Kidney (tissue), 14 donors: ENCODE data around the gene ACER1. TPM values are rescaled to one million over a fixed set of nuclear protein-coding genes. Genes with fewer than 3 reads are reported as not detected.

Experiments used
- DNase-seq, 5 donors: peaks; one replicate each; pipeline ENCODE4 v3.0.0-alpha.2; 2013 to 2020
- FAIRE-seq: peaks from 2 replicates; lab custom pipeline; 2012; peaks lifted over from hg19 to GRCh38; lab: Jason Lieb, UNC
- H3K27ac ChIP-seq, 2 donors: one replicate each; pipeline ENCODE4 v1.7.0; 2013; ENCODE audit warnings: low read depth in 2 of 2, low read length in 2 of 2, inconsistent platforms in 1 of 2
- H3K27me3 ChIP-seq: one replicate; pipeline ENCODE4 v1.7.1; 2013; ENCODE audit warnings: low read length, inconsistent platforms; ENCODE audit not compliant: control insufficient read depth, insufficient read depth
- H3K36me3 ChIP-seq, 3 donors: one replicate each; pipeline versions ENCODE4 v1.7.0 to v1.7.1; 2013; ENCODE audit warnings: low read length in 3 of 3, control low read depth in 1 of 3, inconsistent platforms in 1 of 3; ENCODE audit not compliant: insufficient read depth in 3 of 3, control insufficient read depth in 2 of 3
- H3K4me1 ChIP-seq, 3 donors: one replicate each; pipeline versions ENCODE4 v1.7.0 to v1.7.1; 2013; ENCODE audit warnings: low read length in 3 of 3, inconsistent platforms in 1 of 3, low read depth in 1 of 3; ENCODE audit not compliant: control insufficient read depth in 2 of 3, insufficient read depth in 2 of 3
- H3K4me3 ChIP-seq, 3 donors: one replicate each; pipeline versions ENCODE4 v1.7.0 to v1.8.1; 2013; ENCODE audit warnings: low read length in 3 of 3, control low read depth in 1 of 3, inconsistent platforms in 1 of 3
- H3K9ac ChIP-seq, 3 donors: one replicate each; pipeline versions ENCODE4 v1.7.0 to v1.7.1; 2013; ENCODE audit warnings: low read length in 3 of 3, control low read depth in 1 of 3, inconsistent platforms in 1 of 3
- H3K9me3 ChIP-seq, 3 donors: one replicate each; pipeline versions ENCODE4 v1.7.0 to v1.7.1; 2013; ENCODE audit warnings: low read length in 3 of 3, control low read depth in 1 of 3, inconsistent platforms in 1 of 3; ENCODE audit not compliant: control insufficient read depth in 2 of 3, insufficient read depth in 1 of 3
- CTCF ChIP-seq: IDR thresholded peaks from 3 replicates; pipeline ENCODE4 v1.5.1; 2012; ENCODE audit warnings: mild to moderate bottlenecking, moderate library complexity, borderline replicate concordance; ENCODE audit not compliant: insufficient read depth; ENCODE audit errors: extremely low read depth
- intact Hi-C: fragments of 100-400 bp; cut with DNase I; formaldehyde crosslinking; loops from one replicate; pipeline ENCODE4 v1.11.1; 2022
- polyA plus RNA-seq: library from polyadenylated mRNA; stranded (reverse); fragments of 350-450 nt; fragmentation: Illumina TruSeq; extraction: RNeasy Lipid Tissue Mini Kit (QIAGEN cat#74804); gene quantifications from one replicate; pipeline ENCODE4 v1.2.3, GENCODE V29; 2014; ENCODE audit warnings: low read depth, low replicate concordance; ENCODE audit not compliant: insufficient read depth
- total RNA-seq: library from RNA; stranded (reverse); fragmentation: NEBNext Ultra II Directional; extraction: Animal tissue kit (Norgen Biotek cat#: 25700); gene quantifications from one replicate; pipeline ENCODE4 v1.2.1, GENCODE V29; 2021
- donor health status: control.
- donor health status: control.
- donor health status: control.
- donor health status: control.
- donor health status: control.
- donor health status: DM: yes; HTN: yes; CAD: no.
- donor health status: Normal renal cell carcinoma (clear cell type).

The ACER1 gene
- total and polyA plus RNA-seq, 2 donors from 2014 or later = not detected

GRCh38 chr19:6325614-6326013 is 7.8 kb downstream of the ACER1 start:
- no peak overlapping the region for H3K27ac ChIP-seq
- H3K9ac ChIP-seq = no peak overlapping the region
- no peaks in the 10 kb centered on the region for H3K4me1 ChIP-seq
- H3K9me3 ChIP-seq = no peaks in the 10 kb centered on the region
- no peak for DNase-seq
- H3K36me3 ChIP-seq = no peaks in the 10 kb centered on the region
- intact Hi-C loops = no loop called here
- FAIRE-seq = no peak
- no peaks in the 10 kb centered on the region for H3K27me3 ChIP-seq
- no peak for TF ChIP-seq CTCF
- H3K4me3 ChIP-seq = no peak overlapping the region

- H3K36me3 ChIP-seq = no peaks in the 10 kb centered on the region
- H3K4me3 ChIP-seq = no peak overlapping the region
- H3K9me3 ChIP-seq = no peaks in the 10 kb centered on the region
- no peaks in the 10 kb centered on the region for H3K27me3 ChIP-seq
- intact Hi-C loops = no loop called here
- DNase-seq (no peak), FAIRE-seq (no peak)
- H3K9ac ChIP-seq = no peak overlapping the region
- H3K4me1 ChIP-seq = no peaks in the 10 kb centered on the region
- no peak overlapping the region for H3K27ac ChIP-seq
- no peak for TF ChIP-seq CTCF
Observed at GRCh38 chr19:6324757-6325156, 8.7 kb downstream of the ACER1 start.

GRCh38 chr19:6322284-6322683 is 11.1 kb downstream of the ACER1 start:
- Histone ChIP-seq H3K27me3 (no peaks in the 10 kb centered on the region), H3K36me3 (no peaks in the 10 kb centered on the region), H3K4me1 (no peaks in the 10 kb centered on the region), H3K9ac (no peak overlapping the region), H3K9me3 (no peaks in the 10 kb centered on the region), H3K27ac (no peak overlapping the region), H3K4me3 (no peak overlapping the region)
- no peak for DNase-seq
- no peak for TF ChIP-seq CTCF
- intact Hi-C loops = no loop called here
- FAIRE-seq = no peak

GRCh38 chr19:6319376-6319775 is 14.0 kb downstream of the ACER1 start:
- intact Hi-C loops = no loop called here
- Histone ChIP-seq H3K27me3 (no peaks in the 10 kb centered on the region), H3K4me1 (no peaks in the 10 kb centered on the region), H3K4me3 (no peak overlapping the region), H3K27ac (no peak overlapping the region), H3K36me3 (no peaks in the 10 kb centered on the region), H3K9ac (no peak overlapping the region), H3K9me3 (no peaks in the 10 kb centered on the region)
- no peak for TF ChIP-seq CTCF
- DNase-seq = no peak
- no peak for FAIRE-seq
